Measurements from ENCODE around the gene TMEM9.

The TMEM9 gene

DNA sequence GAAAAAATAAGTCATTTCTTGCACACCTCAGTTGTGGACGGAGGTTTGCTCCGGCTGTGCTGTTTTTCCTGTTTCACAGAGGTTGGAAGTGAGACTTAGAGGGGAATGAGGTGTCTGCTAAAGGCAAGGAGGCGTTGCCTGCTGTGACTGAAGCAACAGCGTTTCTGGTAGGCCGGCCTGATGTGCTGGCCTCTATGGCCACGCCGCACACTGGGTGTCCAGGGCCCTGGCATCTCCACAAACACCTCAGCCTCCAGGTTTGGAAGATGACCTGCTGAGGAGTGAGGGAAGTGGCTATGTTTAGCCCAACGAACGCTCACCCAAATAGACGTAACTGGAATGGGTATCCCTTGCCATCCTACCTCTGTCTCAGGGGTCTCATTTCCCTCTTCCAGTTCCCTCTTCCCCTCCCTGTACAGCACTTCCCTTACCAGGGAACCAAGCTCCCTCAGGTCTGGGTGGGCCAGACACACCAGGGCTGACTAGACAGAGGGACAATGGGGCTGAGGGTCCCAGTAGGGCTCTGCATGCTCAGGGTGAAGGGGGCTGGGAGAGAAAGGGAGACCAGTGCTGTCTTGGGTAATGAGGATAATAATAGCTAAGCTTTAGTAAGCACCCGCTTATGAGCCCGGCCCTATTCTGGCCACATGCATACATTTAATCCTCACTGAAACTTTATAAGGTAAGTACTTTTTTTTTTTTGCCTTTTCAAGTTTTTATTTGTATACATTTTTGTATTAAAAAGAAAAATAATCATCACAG is 53.9 kb downstream of the TMEM9 start:
- H3K4me3 ChIP-seq (ENCODE audit: low read depth, low read length), result no peak overlapping the region
- TF ChIP-seq, protein P1, sequence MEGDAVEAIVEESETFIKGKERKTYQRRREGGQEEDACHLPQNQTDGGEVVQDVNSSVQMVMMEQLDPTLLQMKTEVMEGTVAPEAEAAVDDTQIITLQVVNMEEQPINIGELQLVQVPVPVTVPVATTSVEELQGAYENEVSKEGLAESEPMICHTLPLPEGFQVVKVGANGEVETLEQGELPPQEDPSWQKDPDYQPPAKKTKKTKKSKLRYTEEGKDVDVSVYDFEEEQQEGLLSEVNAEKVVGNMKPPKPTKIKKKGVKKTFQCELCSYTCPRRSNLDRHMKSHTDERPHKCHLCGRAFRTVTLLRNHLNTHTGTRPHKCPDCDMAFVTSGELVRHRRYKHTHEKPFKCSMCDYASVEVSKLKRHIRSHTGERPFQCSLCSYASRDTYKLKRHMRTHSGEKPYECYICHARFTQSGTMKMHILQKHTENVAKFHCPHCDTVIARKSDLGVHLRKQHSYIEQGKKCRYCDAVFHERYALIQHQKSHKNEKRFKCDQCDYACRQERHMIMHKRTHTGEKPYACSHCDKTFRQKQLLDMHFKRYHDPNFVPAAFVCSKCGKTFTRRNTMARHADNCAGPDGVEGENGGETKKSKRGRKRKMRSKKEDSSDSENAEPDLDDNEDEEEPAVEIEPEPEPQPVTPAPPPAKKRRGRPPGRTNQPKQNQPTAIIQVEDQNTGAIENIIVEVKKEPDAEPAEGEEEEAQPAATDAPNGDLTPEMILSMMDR (IDR thresholded peaks at IDR 0.05; ENCODE audit: borderline replicate concordance, insufficient read depth, low read depth, low read length), result no peak

DNA sequence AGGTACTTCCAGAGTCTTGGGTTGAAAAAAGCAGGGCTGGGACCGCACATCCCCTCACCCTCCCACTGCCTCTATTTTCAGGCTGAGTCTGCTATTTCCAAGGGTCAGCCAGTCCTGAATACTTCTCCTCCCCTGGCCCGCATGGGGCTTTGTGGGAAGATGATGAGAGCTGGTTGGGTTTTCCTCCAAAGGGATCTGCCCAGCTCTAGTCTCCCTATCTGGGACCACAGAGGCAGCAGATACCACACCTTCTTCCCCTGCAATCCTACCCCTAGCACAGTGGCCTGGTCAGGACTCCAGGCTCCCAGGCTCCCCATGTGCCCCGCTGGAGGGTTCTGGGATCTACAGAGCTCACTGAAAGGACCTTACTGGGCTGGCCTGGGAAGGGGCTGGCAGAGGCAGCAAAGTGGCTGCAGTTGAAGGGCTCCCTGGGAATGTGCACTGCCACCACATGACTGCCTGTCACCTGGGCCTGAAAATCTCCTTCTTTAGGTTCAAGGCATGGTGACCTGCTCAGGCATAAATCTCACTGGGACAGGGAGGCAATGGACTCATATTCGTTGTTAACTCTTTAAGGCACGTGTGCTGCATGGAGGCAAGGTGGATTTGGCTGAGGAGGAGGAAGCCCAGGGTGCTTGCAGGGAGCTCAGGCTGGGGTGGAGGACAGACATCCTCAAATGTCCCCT is 55.1 kb downstream of the TMEM9 start:
- H3K4me3 ChIP-seq (ENCODE audit: low read depth, low read length), result no peak overlapping the region
- TF ChIP-seq, protein P1 (IDR thresholded peaks at IDR 0.05; ENCODE audit: borderline replicate concordance, insufficient read depth, low read depth, low read length), result no peak

DNA sequence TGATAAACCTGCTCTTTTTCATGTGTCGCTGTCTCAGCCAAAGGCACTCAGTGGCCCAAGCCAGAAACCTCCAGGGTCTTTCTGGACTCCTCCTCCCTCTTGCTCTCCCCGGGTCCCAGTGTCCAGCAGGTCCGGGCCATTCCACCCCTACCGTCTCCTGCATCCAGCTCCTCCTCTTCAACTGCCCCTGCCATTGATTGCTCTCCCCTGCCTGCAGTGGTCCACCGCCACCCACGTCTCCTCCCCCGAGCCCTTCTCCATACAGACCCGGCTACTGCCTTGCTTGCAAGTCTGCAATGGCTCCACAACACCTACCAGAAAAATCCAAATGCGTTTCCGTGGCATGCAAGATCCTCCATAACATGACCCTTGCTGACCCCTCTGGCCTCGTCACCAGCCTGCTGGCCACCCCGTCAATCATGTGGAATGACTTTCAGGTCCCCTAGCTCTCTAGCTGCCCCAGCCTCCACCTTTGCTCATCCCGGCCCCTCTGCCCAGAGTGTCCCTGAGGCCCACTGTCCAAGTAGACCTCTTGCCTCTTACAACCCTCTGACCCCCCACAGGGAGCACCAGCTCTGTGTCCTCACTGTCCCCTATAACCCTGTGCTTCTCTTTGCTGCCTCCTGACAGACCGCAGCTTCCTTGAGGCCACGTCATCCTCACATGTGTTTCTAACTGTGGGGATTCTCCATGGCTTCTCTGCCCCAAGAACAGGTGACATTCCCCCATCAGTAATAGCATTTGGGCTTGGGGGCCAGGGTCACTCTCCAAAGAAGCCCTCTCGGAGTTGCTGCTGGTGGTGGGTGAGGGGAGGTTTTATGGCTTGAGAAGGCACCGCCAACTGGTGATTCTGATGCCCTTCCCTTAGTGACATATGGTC is 57.1 kb downstream of the TMEM9 start:
- TF ChIP-seq, protein P1 (IDR thresholded peaks at IDR 0.05; ENCODE audit: borderline replicate concordance, insufficient read depth, low read depth, low read length), result no peak
- no peak overlapping the region for H3K4me3 ChIP-seq (ENCODE audit: low read depth, low read length)

DNA sequence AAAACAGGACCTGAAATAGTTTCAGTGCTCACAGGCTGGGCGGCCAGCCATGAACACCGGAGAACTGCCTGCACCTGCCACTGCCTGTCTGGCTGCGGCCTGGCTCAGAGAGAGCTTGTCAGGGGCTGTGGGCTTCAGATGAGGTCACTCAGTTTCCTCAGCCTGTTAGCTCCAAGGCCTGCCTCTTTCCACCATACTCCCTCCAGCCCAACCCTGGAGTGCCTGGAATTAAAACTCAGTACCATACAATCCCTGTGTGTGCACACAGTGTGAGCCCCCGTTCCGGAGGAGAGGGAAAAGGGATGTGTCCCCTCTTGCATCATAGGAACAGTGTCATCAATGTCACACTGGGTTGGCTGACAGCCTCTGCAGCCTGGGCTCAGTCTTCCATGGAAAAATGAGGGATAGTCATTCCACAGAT is 58.2 kb downstream of the TMEM9 start:
- TF ChIP-seq, protein P1 (IDR thresholded peaks at IDR 0.05; ENCODE audit: borderline replicate concordance, insufficient read depth, low read depth, low read length), result no peak
- no peak overlapping the region for H3K4me3 ChIP-seq (ENCODE audit: low read depth, low read length)

DNA sequence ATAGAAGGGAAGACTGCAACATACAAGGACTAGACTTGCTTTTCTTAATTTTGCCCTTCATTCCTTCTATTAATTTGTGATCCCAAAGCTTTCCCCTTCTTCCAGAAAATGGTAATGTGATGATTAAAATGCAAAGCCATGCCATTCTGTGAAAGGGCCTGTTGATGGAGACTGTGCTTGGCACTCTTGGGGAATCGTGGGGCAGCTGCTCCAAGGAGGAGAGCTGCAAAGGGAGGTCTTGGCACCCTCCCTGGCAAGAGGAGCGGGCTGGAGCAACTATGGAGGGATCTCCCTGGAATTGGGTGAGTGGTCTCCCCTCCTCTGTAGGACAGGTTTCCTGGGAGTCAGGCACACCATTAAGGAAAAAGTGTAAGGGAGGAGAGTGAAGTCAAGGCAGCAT is 58.7 kb downstream of the TMEM9 start:
- no peak overlapping the region for H3K4me3 ChIP-seq (ENCODE audit: low read depth, low read length)
- TF ChIP-seq, protein P1 (IDR thresholded peaks at IDR 0.05; ENCODE audit: borderline replicate concordance, insufficient read depth, low read depth, low read length), result no peak

DNA sequence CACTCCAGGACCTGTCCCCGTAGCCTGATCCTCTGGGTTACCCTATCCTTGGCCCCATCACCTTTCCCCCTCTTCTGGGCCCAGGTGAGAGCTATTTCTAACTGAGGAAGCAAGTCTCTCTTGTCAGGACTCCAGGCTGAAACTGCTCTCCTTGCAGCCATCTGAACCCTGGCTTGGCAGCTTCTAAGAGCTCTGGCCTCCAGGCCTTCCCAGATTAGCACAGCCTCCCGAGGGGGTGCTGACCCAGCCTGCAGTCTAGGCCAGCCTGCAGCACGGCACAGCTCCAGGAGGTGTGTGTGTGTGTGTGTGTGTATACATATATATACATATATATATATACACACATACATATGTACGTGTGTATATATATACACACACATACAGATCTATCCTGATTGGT is 59.4 kb downstream of the TMEM9 start:
- TF ChIP-seq, protein P1 (IDR thresholded peaks at IDR 0.05; ENCODE audit: borderline replicate concordance, insufficient read depth, low read depth, low read length), result no peak
- no peak overlapping the region for H3K4me3 ChIP-seq (ENCODE audit: low read depth, low read length)
